BJ (cell line): ENCODE results near the gene FTL. TPM values are rescaled to one million over a fixed set of nuclear protein-coding genes. Genes with fewer than 3 reads are reported as not detected.
"Not testable (repeated sequence)": the region's sequence is repeated elsewhere in the genome, so short reads cannot be mapped to it uniquely, and the experiment has no call there.

ENCODE experiments used
- CTCF ChIA-PET: fragments of 350-600 bp; formaldehyde crosslinking; extraction: SDS; loops from one replicate; lab custom pipeline; 2021; ENCODE audit warnings: antibody characterized with exemption, inconsistent platforms; lab: Yijun Ruan, JAX
- POLR2A ChIA-PET: fragments of 300-600 bp; sonication (Branson Sonifier 250); formaldehyde crosslinking; extraction: SDS; loops from one replicate; lab custom pipeline; 2021; ENCODE audit warnings: antibody characterized with exemption; lab: Charles Lee
- DNase-seq: peaks from one replicate; pipeline ENCODE4 v3.0.0-alpha.2; 2011; ENCODE audit warnings: low read depth
- H3K27me3 ChIP-seq: 2 replicates; pipeline ENCODE4 v1.6.0; 2011; ENCODE audit warnings: low read length; ENCODE audit not compliant: control insufficient read depth, insufficient read depth
- H3K36me3 ChIP-seq: 2 replicates; pipeline ENCODE4 v1.5.1; 2011; ENCODE audit warnings: low read length; ENCODE audit not compliant: control insufficient read depth, insufficient read depth
- H3K4me3 ChIP-seq: 2 replicates; pipeline ENCODE4 v1.5.1; 2011; ENCODE audit warnings: low read depth, mild to moderate bottlenecking, control low read depth, low read length
- polyA minus RNA-seq: library from RNA; depleted of rRNA, polyadenylated mRNA; stranded (reverse); fragments of >200 nt; gene quantifications from 2 replicates; pipeline ENCODE4 v1.2.3, GENCODE V29; 2011; rRNA and poly(A)+ RNA removed
- polyA plus RNA-seq: library from polyadenylated mRNA; depleted of rRNA; stranded (reverse); fragments of >200 nt; gene quantifications from 2 replicates; pipeline ENCODE4 v1.2.3, GENCODE V29; 2011; rRNA removed
- TF ChIP-seq, protein P1 (sequence below): IDR thresholded peaks from 2 replicates; pipeline ENCODE4 v1.5.1; 2011; ENCODE audit warnings: low read depth, mild to moderate bottlenecking, control low read depth, inconsistent platforms, low read length, moderate library complexity; ENCODE audit not compliant: insufficient read depth

FTL gene
- polyA plus RNA-seq (2,664 and 3,340 TPM in 2 replicates), polyA minus RNA-seq (920 and 1,253 TPM in 2 replicates)

DNA sequence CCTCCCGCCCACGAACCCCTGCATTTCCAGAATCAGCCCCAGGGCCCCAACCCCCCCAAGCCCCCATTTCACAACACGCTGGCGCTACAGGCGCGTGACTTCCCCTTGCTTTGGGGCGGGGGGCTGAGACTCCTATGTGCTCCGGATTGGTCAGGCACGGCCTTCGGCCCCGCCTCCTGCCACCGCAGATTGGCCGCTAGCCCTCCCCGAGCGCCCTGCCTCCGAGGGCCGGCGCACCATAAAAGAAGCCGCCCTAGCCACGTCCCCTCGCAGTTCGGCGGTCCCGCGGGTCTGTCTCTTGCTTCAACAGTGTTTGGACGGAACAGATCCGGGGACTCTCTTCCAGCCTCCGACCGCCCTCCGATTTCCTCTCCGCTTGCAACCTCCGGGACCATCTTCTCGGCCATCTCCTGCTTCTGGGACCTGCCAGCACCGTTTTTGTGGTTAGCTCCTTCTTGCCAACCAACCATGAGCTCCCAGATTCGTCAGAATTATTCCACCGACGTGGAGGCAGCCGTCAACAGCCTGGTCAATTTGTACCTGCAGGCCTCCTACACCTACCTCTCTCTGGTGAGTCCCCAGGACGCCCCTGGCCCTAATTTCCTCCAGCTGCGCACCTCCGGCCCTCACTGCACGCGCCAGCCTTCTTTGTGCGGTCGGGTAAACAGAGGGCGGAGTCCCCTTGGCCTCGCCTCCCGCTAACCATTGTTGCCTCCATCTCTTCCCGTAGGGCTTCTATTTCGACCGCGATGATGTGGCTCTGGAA, at the start of gene FTL:
TSS of gene FTL (plus strand) at position 270 of the 766 bp plus-strand sequence. CDS start at position 469, 199 bp downstream.
- TF ChIP-seq, protein P1, sequence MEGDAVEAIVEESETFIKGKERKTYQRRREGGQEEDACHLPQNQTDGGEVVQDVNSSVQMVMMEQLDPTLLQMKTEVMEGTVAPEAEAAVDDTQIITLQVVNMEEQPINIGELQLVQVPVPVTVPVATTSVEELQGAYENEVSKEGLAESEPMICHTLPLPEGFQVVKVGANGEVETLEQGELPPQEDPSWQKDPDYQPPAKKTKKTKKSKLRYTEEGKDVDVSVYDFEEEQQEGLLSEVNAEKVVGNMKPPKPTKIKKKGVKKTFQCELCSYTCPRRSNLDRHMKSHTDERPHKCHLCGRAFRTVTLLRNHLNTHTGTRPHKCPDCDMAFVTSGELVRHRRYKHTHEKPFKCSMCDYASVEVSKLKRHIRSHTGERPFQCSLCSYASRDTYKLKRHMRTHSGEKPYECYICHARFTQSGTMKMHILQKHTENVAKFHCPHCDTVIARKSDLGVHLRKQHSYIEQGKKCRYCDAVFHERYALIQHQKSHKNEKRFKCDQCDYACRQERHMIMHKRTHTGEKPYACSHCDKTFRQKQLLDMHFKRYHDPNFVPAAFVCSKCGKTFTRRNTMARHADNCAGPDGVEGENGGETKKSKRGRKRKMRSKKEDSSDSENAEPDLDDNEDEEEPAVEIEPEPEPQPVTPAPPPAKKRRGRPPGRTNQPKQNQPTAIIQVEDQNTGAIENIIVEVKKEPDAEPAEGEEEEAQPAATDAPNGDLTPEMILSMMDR, result no peak
- Histone ChIP-seq H3K4me3 (peak within 1 kb of the TSS; percentile 78), H3K27me3 (no peaks in the 10 kb centered on the region), H3K36me3 (peaks cover 32% of the 10 kb centered on the region)
- peak; percentile 75 for DNase-seq
- ChIA-PET CTCF (interaction anchor here (1.3 to 3.9 kb wide), 2 partner anchors 15 to 122 kb away, joined by 3 to 18 read pairs; no protein-coding TSS in a partner anchor), POLR2A (no interaction called here)

DNA sequence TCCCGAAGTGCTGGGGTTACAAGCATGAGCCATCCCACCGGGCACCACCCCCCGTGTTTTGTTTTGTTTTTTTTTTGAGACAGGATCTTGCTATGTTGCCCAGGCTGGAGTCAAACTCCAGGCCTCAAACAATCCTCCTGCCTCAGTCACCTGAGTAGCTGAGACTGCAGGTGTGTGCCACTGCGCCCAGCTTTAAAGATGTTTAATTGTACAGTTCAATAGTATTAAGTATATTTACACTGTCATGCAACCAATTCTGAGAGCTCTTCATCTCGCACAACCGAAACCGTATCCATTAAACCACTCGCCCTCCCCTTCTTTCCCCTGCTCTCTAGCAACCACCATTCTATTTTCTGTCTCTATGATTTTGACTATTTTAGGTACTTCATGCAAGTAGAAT, 49.4 kb upstream of the FTL start:
- Histone ChIP-seq H3K27me3 (no peaks in the 10 kb centered on the region), H3K36me3 (peaks cover 25% of the 10 kb centered on the region), H3K4me3 (no peak overlapping the region)
- ChIA-PET POLR2A (interaction anchor here (0.5 kb wide), 1 partner anchor 9 kb away, joined by 4 read pairs; no protein-coding TSS in a partner anchor), CTCF (no interaction called here)
- TF ChIP-seq, protein P1, result no peak
- DNase-seq, result no peak

- ChIA-PET POLR2A (interaction anchor here (0.7 kb wide), 1 partner anchor 32 kb away, joined by 7 read pairs; no protein-coding TSS in a partner anchor), CTCF (no interaction called here)
- DNase-seq, result no peak
- peaks cover 26% of the 10 kb centered on the region for H3K36me3 ChIP-seq
- H3K27me3 ChIP-seq, result no peaks in the 10 kb centered on the region
- H3K4me3 ChIP-seq, result no peak overlapping the region
- TF ChIP-seq, protein P1, result no peak
These were observed 47.0 kb upstream of the FTL start for GRCh38 chr19:48918071-48918470.

DNA sequence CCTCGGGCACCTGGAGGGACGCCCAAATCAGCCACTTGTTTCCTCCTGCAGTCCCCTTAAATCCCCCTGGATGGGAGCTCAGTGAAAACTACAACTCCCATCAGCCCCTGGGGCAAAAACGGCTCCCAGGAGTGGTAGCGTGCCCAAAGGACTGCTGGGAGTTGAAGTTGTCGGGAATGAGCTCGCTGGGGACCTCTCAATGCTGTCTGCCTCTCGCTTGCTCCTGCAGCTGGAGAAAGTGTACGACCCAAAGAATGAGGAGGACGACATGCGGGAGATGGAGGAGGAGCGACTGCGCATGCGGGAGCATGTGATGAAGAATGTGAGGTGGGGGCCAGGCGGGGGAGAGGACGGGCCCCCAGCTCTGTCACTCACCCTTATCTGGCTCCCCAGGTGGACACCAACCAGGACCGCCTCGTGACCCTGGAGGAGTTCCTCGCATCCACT, 46.3 kb upstream of the FTL start:
- CTCF ChIA-PET, result interaction anchor here (1.1 kb wide), 1 partner anchor 123 kb away, joined by 3 read pairs; no protein-coding TSS in a partner anchor
- Histone ChIP-seq H3K36me3 (peaks cover 20% of the 10 kb centered on the region), H3K4me3 (no peak overlapping the region), H3K27me3 (no peaks in the 10 kb centered on the region)
- TF ChIP-seq, protein P1, result no peak
- DNase-seq, result no peak
- POLR2A ChIA-PET, result no interaction called here

DNA sequence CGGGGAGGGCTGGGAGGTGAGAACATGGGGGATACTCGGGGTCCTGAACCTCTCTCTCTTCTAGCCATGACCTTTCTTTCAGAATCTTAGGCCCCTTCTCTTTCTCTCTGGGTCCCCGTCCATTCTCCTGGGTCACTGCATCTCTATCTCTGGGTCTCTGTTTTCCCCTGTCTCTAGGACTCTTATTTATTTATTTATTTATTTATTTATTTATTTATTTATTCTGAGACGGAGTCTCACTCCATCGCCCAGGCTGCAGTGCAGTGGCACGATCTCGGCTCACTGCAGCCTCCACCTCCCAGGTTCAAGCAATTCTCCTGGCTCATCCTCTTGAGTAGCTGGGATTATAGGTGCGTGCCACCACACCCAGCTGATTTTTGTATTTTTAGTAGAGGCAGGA, 45.8 kb upstream of the FTL start:
- DNase-seq, POLR2A ChIA-PET, H3K4me3 ChIP-seq, H3K27me3 ChIP-seq: not testable (repeated sequence)
- H3K36me3 ChIP-seq, result peaks cover 18% of the 10 kb centered on the region
- CTCF ChIA-PET, result interaction anchor here (1.1 kb wide), 1 partner anchor 124 kb away, joined by 3 read pairs; no protein-coding TSS in a partner anchor
